GM19023 (cell line): Measurements from ENCODE around the gene FRMPD2.
"Not testable (repeated sequence)": the region's sequence is repeated elsewhere in the genome, so short reads cannot be mapped to it uniquely, and the experiment has no call there.

ENCODE experiments used
- ATAC-seq: cut with Tn5 transposase; IDR thresholded peaks from one replicate; pipeline ENCODE4 v1.9.1; 2021; ENCODE audit warnings: mild to moderate bottlenecking, moderate library complexity; ENCODE audit not compliant: unreplicated experiment

The FRMPD2 gene

GRCh38 chr10:48206482-48207250, 67.8 kb downstream of the FRMPD2 start:
- ATAC-seq: no peak

GRCh38 chr10:48205918-48206317, 68.6 kb downstream of the FRMPD2 start:
- ATAC-seq: no peak

DNA sequence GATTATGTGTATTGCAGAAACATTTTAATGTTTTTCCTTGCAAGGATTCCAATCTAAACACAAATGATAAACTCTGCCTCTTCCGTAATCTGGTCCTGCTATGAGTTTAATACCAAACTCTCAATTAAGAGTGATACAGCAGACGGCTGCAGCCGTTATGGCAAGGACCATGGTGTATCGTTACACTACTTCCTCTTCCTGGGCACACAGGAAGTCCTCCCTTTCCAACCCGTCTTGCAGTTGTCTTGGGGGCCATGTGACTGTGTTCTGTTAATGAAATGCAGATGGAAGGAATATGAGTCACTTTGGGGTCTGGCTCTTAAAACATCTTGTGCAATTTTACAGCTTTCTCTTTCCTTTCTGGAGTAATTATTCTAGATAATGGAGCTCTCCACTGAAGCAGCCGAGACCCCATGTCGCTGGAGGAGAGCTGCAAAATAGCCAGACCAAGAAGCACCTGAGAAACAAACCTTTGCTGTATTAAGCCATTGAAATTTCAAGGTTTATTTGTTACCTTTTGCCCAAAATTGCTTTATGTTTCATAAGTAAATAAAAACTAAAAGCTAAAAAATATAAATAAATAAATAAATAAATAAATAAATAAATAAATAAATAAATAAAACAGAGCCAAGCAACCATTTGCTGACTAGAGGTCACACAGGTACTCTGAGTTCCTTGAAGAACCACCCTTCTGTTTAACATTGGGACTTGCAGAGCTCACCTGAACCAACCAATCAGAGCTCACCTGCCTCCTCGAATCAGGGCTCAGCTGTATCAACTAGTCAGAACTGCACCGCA, 74.7 kb downstream of the FRMPD2 start:
- ATAC-seq: no peak

DNA sequence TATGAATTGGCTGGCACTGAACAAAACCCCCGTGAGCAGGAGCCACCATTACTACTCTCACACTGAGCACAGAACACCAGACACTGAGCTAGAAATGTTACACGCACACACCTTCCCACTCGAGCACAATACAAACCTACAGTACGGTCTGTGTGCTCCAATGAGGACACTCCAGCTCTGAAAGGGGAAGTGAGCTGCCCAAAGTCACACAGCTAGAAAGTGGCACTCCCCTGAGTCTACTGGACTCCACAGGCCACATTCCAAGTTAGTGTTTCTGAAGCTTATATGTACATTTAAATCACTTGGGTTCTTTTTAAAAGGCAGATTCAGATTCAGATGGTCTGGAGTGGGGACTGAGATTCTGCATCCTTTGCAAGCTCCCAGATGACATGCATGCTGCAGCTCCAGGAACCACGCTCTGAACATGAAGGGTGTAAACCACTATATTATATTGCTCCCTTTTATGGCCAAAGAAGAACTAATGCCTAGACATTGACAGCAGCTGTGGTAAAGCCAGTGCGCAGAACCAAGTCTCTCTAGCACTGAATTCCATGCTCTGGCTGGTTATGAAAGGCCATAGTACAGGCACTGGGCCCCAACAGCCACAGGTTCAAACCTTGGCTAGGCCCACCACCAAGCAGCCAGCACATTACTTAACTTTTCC, 77.1 kb downstream of the FRMPD2 start:
- ATAC-seq: no peak

GRCh38 chr10:48195803-48196202, 78.7 kb downstream of the FRMPD2 start:
- no peak for ATAC-seq

DNA sequence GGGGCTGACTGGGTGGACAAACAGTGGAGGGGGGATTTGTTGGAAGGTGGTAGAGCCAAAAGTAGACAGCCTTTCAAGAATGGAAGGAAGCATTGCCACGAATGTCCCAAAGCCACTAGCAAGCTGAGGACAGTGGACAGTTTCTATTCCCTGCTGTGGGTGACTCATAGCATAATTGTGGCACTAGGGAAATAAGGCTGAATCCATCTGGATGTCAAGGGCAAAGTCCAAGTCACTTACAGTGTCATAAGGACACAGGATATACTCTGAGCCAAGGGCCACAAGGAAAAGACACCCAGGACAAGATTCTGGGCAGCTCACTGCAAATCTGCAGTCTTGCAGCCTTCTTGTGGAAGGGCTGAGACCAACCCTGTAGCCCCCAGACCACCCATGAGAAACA, 79.7 kb downstream of the FRMPD2 start:
- no peak for ATAC-seq

- no peak for ATAC-seq
Observed at GRCh38 chr10:48193556-48193955, 80.9 kb downstream of the FRMPD2 start.

DNA sequence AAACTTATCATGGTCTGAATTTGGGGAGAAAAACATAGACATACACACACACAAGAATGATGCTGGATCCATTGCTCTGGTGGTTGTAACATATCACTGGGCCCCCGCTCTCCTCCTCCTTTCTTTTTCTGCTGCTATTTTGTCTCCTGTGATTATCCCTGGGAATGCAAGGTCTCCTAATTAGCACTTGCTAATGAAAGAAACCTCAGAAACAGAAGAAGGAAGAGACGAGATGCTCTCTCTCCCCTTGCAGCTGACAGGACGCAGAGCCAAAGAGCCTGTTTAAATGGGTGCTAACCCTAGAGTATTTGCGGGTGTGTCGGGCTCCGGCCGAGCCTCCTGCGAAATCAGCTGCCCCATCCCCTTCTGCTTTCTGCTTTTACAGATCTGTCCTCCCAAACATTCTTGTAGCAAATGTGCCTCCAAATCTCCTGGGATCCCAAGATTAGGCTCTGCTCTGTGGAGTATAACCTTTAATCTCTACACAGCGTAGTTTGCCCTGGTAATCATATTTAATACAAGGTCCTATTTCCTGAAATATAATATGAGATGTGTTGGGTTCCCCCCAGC, 81.5 kb downstream of the FRMPD2 start:
- no peak for ATAC-seq

- ATAC-seq: no peak
Observed at GRCh38 chr10:48187713-48188485, 86.6 kb downstream of the FRMPD2 start.

DNA sequence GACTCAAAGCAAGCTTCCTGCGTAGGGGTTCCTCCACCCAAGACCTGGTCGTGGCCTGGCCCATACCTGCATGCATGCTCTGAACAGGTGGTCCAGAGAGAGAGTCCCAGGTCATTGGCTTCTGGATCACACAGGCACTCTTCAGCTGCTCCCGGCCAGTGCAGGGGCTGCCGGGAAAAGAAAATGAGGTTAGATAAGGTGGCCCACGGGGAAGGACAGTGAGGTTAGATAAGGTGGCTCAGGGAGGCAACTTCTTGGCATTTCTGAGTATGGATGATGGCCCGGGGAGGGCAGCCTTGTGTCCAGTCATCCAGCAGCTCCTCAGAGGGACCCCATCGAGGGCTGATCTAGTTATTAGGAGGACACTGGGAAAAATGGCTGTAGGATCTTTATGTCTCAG, 87.4 kb downstream of the FRMPD2 start:
- ATAC-seq: no peak

DNA sequence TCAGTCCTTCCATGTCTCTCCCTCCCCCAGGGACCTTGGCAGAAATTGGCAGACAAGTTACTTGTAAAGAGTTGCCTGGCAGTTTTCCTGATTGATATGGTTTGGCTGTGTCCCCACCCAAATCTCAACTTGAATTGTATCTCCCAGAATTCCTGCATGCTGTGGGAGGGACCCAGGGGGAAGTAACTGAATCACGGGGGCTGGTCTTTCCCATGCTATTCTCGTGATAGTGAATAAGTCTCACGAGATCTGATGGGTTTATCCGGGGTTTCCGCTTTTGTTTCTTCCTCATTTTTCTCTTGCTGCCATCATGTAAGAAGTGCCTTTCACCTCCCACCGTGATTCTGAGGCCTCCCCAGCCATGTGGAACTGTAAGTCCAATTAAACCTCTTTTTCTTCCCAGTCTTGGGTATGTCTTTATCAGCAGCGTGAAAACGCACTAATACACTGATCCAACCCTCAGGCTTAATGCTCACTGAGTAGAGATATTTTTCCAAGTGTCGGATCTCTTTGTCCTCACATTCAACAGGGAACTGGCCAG, 88.2 kb downstream of the FRMPD2 start:
- not testable (repeated sequence) for ATAC-seq

GRCh38 chr10:48184224-48184623, 90.3 kb downstream of the FRMPD2 start:
- ATAC-seq: no peak

DNA sequence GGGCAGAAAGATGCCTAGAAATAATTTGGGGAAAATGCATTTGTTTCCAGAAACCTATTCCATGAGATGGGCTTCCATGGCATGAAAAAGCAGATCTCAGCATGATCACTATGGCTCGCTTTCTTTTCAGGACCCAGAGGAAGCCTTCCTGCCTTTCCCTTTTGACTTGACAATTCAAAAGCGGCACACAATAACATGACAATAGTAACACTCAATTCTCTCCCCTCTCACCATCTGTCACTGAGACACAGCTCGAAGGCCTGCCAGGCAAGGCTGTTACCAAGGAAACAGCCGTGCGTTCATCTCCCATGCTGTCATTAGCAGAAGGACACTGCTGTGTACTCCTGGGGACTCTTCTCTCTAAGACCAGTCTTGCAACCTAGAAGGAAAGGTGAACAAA, 101.8 kb downstream of the FRMPD2 start:
- ATAC-seq: not testable (repeated sequence)

DNA sequence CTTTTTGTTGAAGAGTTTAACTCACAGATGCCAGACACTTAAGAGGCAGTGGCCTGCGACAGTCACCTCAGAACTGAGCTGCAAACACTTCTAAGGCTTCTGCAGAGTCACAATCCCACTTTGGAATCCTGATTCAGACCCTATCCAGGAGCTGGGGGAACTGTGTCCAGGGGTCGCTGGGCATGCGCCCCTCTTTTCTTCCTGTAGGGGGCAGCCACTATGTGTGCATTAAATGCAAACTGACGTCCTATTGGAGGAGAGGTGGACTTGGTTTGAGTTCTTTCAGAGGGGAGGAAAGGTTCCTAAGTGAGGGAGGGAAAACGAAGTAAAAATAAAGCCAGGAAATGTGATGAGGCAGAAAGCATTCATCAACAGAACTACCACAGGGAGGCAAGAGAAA, 113.8 kb downstream of the FRMPD2 start:
- not testable (repeated sequence) for ATAC-seq

DNA sequence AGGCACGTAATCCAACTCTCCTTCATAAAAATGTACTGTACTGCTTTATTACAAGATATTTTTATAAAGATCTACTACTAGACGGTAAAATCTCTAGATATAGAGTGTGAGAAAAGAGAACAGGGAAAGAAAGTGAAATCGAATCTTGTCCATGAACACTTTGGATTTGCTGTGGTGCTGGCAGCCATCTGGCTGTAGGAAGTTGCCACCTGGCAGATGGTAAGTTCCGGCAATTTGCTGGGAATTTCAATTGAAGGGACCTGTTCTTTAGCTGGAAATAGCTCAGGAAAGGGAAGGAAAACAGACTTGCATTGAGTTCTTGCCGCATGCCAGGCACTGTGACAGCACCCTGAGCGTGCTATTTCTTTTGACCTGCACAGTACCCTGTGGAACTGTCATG, 114.3 kb downstream of the FRMPD2 start:
- ATAC-seq: not testable (repeated sequence)

DNA sequence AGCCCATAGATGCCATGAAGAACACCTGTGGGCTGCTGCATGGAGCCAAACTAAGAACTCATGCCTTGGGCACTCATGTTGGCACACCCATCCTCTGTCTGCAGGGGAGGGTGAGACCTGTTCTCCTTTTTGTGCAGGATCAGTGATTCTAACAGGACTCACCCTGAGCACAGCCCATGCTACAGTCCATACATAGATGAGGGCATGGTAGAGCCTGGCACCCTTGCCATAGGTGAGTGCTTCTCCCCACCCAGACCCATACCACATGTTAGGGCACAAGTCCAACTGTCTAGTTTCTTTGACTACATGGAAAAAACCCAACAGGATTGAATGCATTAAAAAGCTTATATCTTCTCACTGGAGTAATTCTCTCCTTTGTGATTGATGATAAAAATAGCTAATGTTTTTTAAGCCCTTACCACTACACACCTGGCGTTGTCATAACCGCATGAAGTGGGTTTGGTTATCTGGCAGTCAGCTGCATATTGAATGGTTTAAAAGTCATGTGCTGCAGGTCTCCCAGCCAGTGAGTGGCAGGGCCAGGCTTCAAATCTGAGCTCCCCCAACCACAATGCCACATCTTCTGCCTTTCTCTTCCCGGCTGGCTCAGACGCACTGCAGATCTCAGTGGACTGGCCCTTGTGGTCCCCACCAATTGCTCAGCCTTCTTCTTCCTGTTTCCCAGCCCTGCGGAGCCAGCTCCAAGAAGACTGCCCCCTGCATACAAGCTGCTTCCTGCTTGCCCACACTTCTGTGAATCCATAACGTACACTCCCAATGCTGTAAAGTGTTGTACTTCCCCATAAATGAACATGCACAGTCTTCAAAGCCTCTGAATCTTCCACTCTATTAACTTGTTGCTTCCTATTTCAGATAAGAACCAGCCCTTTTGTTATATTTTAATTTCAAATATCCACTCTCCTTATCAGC, 120.0 kb downstream of the FRMPD2 start:
- ATAC-seq: not testable (repeated sequence)

- ATAC-seq: not testable (repeated sequence)
Observed at GRCh38 chr10:48147643-48148042, 126.9 kb downstream of the FRMPD2 start.

DNA sequence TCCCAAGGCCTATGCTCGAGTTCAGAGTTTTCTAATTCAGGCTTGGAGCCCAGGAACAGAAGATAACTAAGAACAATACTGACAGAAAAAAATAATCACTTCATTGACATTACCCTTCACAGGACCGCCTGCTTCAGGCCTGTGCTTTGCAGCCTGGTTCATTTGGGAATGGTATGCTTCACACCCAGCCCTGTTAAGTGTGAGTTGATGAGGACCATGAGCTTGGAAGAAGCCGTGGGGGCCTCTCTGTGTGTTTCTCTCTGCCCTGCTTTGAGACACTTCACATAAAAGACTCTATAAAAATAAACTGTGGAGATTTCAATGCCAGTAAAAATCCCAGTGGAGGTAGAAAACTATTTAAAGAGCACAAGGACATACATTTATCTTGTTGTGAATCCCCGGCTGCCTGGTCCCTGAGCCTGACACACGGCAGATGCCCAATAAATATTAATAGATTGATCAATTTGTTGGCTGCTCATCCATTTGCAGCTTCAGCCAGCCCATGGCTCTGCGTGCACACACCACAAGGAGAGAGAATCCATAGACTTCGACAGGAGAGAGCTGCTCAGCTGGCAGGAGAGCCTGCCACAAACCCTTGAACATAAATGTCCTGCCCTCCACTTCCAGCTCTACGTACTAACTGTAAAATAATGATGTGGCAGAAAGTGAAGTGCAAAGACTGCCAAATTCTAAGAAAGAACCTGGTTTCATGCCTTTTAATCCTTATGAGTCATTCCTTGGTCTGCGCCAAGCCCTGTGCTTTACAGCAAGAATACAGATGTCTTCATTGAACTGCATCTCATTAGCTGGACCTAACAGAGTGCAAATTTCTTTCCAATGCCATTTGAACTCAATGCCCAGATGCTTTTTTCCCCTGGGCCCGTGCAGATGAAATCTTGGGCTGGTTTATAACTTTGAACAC, 130.5 kb downstream of the FRMPD2 start:
- not testable (repeated sequence) for ATAC-seq
